HG03103 (cell line): ENCODE measurements around the gene ARSI.

Experiments
- ATAC-seq: cut with Tn5 transposase; IDR thresholded peaks from one replicate; pipeline ENCODE4 v1.9.1; 2021; ENCODE audit warnings: low read depth; ENCODE audit not compliant: unreplicated experiment

Gene ARSI

DNA sequence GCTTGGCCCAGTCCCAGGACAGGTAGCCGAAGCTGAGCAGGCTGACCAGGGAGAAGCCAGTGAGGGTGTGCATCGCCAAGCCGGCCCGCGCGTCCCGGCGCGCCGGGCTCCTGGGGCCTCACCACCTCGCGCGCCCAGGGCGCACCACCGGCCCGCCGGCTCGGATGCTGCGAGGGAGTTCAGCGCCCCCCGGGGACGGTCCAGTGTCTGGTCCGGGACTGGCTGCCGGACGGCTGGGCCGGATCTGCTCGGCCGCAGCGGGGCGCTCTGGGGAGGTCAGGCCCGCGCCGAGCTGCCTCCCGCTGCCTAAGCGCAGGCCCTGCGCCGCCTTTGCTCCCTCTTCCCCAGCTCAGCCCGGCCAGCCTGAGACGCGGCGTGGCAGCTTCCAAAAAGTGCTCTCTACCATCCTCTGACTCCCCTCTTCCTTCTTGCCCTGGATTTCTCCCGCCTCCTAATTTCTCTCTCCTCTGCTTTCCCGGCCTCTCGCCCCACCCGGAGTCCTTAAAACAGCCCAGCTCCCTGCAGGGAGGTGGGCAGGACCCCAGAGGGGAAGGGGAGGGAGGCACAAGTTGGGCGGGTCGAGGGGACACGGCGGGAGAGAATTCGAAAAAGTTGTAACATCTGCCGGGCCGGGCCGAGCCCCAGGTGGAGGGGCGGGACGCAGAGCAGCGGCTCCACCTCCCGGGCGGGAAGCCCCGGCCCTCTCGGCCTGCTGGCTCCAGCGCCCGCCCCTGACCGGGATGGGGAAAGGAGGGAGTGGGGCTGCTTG lies at the start of gene ARSI:
ARSI (minus strand) TSS at position 605 of the 769 bp plus-strand sequence; CDS start at position 73, 532 bp downstream.
- no peak for ATAC-seq

DNA sequence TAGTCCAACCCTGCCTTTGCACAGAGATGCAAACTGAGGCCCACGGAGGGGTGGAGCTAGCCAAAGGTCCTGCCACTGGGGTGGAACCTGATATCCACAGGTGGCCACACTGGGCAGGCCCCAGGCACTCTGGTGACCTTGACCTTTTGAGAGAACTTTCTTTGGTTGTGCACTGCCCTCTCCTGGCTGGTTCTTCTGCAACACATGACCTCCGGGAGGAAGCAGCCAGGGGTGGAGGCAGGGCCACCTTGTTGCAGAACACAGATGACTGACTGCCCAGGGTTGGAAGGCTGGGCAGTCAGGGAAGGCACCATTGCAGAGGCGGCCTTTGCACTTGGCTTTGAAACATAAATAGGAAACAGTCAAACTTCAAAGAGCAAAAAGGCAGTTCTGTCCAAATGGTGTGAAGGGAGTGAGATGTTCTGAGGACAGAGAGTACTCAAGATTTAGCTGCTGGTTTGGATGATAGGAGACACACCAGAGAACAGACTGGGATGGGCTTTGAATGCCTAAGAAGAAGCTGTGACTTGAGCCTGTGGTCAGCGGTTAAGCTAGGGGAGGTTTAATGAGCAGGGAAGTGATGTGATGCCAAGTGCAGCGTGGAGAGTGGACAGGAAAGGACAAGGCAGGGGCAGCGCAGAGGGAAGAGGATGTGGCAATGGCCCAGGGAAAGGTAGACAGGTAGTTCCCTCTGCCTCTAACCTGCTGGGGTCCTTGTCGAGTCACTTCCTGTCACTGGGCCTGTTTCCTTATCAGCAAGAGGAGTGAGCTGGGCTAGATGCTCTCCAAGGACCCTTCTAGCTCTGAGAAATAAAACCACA lies 48.0 kb upstream of the ARSI start:
- peak; percentile 76 for ATAC-seq

- no peak for ATAC-seq
Measured at GRCh38 chr5:150349681-150350275, 47.1 kb upstream of the ARSI start.

- ATAC-seq = no peak
Measured at GRCh38 chr5:150347451-150347850, 44.7 kb upstream of the ARSI start.

DNA sequence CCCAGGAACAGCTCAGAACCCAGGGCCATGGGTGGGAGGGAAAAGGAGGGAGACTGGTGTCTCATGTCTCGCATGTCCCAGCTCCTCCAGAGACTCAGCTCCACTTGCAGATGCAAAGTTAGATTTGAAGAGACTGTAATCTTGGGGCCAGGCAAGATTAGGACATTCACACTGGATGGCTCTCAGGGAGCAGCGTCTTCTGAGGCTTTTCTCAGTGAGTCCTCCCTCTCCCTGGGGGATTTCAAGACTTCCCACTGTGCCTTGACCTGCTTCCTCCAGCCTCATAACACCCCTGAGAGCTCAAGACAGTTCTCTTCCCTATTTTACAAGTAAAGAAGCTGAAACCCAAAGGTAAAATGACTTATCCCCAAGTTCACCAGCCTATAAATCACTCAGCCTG lies 44.3 kb upstream of the ARSI start:
- ATAC-seq = no peak

GRCh38 chr5:150346592-150346991 lies 43.9 kb upstream of the ARSI start:
- ATAC-seq = no peak

DNA sequence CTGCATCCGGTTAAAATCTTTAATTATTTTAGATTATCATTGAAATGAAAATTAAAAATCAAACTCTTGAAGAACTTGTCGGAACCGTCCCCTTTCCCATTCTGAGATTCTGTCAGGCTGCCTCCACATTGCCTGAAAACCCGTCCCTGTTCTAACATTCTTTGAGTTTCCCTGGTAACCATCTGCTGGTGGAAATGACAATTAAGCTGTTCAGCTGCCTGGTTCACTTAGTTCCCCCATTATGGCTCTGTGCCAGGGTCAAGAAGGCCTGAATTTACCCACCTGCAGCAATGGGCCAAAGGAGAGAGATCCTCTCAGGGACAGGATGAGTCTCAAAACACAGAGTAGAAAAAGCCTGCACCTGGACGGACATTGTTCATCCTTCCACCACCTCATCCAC lies 43.0 kb upstream of the ARSI start:
- ATAC-seq = no peak

- ATAC-seq = no peak
Measured at GRCh38 chr5:150343994-150344631, 41.4 kb upstream of the ARSI start.

- no peak for ATAC-seq
Measured at GRCh38 chr5:150342583-150342982, 39.9 kb upstream of the ARSI start.

- no peak for ATAC-seq
Measured at GRCh38 chr5:150341989-150342388, 39.3 kb upstream of the ARSI start.

- ATAC-seq = no peak
Measured at GRCh38 chr5:150341331-150341730, 38.6 kb upstream of the ARSI start.

- no peak for ATAC-seq
Measured at GRCh38 chr5:150340614-150341255, 38.0 kb upstream of the ARSI start.

DNA sequence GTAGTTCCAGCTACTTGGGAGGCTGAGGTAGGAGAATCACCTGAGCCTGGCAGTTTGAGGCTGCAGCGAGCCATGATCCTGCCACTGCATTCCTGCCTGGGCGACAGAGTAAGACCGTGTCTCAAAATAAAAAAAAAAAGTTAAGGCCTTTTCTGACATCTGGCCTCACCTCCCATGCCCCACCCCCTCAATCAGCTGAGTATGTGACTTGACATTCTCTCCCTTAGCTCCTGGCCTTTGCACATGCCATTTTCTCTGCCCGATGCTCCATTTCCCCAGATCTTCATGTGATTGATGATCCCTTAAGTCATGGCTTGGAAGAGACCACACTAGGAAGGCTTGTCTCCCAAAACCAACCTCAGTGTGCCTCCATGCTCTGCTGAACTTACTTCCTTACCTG lies 37.1 kb upstream of the ARSI start:
- ATAC-seq = no peak

- ATAC-seq = no peak
Measured at GRCh38 chr5:150339165-150339564, 36.5 kb upstream of the ARSI start.

GRCh38 chr5:150338546-150338945 lies 35.8 kb upstream of the ARSI start:
- ATAC-seq = no peak

DNA sequence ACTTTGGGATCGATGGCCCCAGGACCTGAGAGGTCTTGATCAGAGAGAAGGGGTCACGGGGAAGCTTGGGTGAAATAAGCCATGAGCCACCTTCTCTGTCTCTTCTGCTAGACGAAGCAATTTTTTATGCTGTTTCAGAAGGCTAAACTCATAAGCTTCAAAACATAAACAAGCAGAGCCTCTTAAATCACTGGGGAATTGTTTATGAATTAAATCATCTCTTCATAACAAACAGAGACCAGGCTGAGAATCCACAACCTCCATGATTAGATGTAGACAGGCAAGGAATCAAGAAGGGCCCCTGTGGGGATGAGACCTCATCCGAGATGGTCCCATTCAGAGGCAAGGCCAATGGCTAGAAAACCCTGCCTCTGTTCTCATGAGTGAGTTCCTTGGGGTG lies 33.1 kb upstream of the ARSI start:
- ATAC-seq = no peak

GRCh38 chr5:150333400-150333799 lies 30.7 kb upstream of the ARSI start:
- ATAC-seq = no peak

- no peak for ATAC-seq
Measured at GRCh38 chr5:150329881-150330876, 27.5 kb upstream of the ARSI start.

- ATAC-seq = no peak
Measured at GRCh38 chr5:150329038-150329437, 26.3 kb upstream of the ARSI start.
